HG03469 (cell line): ENCODE results near the gene OGFOD2.

Experiments
- ATAC-seq: cut with Tn5 transposase; IDR thresholded peaks from one replicate; pipeline ENCODE4 v1.9.1; 2021; ENCODE audit warnings: mild to moderate bottlenecking, moderate library complexity, moderate number of reproducible peaks; ENCODE audit not compliant: unreplicated experiment

Gene OGFOD2

DNA sequence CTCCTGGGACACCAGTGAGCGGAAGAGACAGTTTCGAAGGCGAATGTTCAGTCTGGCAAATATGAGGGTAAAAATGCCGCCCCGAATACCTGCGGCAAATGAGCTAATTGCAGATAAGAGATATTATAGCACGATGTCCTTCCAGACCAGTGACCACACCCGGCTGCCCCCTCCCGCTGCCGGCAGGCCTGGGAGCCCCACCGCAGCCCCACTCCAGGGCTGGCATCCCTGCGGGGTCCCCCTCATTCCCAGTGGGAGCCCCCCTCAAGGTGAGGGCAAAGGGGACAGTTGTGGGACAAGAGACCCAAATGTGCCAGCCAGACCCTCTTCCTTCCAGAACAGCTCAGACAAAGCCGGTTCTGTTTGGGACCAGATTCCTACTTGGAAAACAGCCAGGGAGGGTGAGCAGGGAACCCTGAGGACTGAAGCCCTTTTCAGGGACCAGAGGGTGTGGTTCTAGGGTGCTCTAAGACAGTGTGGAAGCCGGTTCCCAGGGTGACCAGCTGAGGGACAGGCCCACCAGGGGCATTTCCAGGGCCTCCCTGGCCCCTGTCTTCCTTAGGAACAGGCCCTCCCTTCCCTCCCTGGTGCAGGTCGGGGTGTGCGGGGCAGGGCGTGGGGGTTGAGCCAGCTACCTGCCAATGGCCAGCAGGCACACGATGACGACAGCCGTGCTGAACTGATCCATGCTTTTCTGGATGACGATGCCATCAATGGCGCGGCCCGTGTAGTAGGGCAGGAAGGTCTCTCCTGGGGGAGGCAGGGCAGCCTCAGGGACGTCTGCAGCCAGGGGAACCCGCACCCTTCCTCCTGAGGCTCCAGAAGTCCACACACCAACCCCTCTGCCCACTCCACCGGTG is 25.0 kb upstream of the OGFOD2 start:
- ATAC-seq: no peak

DNA sequence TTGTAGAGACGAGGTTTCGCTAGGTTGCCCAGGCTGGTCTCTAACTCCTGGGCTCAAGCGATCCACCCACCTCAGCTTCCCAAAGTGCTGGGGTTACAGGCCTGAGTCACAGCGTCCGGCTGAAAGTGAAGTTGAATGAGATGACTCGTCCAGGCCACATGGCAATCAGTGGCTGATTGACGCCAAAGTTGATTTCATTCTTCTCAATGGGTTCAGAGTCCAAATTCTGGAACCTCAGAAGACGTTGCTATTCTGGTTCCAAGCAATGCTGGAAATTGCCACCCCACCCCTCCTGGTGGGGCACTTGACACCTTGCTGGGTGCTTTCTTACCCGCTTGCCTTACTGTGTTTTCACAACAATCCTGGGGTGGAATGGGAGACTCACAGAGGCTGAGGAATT is 23.6 kb upstream of the OGFOD2 start:
- ATAC-seq: no peak

DNA sequence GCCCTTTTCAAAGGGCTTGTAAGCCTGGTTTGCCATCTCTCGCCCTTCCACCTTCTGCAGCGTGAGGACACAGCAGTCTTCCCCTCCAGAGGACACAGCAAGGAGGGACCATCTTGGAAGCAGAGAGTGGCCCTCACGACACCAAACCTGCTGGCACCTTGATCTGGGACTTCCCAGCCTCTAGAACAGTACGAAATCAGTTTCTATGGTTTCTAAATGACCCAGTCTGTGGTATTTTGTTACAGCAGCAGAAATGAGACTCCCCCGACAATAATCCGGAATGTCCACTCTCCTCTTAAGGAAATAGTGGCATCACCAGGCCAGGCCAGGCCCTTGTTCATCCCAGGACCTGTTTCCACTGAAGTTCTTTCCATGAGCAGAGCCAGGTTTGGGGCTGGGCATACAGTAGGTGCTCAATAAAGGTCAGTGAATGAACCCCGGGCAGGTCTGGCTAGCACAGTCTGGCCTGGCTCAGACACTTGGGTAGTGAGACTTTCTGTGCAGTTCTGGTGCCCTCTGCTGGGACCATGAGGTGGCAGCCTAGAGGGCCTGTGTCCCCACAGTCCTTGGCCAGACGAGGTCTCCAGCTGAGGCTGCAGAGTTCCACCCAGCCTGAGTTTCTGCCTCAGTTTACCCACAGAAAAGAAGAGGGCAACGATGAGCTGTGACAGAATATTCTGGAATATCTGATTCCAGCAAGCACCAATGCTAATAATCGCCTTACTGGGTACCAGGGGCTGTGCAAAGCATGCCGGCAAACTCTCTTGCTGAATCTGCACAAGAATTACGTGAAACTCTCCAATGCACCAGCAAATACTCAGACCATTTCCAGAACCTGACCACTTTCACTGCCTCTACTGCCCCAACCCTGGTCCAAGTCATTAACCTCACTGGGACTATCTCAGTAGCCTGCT is 22.8 kb upstream of the OGFOD2 start:
- ATAC-seq: no peak

DNA sequence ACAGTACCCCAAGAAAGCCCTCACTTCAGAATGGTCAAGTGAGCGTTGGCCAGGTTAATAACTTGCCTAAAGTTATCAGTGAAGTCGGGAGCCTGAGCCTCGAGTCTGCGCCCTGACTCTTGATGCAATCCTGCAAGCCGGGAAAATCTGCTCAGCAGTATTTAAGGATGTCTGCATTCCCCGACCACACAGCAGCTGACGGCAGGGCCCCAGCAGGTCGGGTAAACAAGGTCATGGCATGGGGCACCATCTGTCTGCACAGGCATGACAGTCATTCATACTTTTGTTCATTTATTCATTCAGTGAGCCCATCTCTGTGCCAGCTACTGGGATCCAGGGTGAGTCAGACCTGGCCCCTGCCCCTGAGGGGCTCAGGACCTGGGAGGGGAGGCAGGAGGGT is 19.9 kb upstream of the OGFOD2 start:
- ATAC-seq: no peak

DNA sequence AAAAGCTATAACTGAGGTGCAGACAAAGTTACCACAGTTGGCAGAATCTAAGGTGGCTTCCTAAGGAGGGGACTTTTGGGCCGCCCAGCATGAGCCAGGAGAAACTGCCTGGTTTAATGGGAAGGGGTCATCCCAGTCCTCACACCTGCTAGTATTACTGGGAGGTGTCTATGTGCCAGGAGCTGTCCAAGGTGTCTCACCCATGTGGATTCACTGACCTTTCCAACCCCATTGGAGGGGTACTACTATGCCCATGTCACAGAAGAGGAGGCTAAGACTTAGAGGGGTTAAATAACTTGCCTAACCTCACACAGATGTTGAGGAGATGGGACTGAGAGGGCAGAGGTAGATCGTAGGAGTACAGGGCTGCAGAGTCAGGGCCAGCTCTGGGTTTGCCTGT is 19.0 kb upstream of the OGFOD2 start:
- no peak for ATAC-seq

DNA sequence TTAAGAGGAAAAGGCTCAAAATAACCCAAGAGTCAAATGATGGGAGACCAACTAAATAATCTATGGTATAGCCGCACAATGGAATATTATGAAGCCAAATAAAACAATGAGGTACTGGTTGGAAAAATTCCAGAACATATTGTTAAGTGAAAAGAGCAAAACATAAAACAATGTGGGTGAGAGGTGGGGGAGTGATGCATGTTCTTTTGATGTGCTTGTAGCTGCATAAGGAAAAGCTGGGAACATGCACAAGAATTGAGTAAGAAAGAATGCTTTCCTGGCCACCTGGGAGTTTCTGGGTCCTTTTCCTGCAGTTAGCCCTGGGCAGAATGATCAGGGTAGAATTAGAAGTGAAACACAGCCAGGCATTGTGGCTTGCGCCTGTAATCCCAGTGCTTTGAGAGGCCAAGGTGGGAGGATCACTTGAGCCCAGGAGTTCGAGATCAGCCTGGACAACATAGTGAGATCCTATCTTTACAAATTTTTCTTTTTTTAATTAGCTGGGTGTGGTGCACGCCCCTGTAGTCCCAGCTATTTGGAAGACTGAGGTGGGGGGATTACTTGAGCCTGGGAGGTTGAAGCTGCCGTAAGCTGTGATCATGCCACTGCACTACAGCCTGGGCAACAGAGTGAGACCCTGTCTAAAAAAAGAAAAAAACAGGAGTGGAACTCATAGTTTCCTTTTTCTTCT is 16.7 kb upstream of the OGFOD2 start:
- no peak for ATAC-seq

DNA sequence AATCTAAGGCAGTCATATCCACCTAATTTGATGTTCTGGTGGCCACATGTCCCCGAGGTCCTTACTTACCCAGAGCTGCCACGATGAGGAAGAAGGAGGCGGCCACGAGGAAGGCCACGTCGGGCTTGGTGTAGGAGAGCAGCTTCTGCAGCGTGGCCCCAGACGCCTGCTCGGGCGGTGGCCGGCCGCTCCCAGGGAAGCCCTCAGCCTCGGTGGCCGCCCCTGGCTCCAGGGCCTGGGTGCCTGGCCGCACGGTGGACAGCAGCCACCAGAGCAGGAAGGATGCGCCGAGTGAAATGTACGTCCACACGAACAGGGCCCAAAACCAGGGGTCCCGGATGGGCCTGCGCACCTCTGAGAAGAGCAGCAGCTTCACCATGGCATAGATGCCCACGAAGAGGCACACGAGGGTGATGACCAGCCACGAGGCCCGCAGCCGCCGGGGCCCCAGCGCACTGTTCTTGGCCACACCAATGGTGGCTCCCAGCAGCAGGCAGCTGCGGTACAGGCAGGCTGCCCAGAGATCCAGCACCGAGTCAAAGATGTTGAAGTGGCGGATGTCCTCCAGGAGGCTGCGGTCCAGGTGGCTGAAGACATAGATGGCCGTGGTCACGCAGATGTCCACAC is 15.4 kb upstream of the OGFOD2 start:
- ATAC-seq: no peak

DNA sequence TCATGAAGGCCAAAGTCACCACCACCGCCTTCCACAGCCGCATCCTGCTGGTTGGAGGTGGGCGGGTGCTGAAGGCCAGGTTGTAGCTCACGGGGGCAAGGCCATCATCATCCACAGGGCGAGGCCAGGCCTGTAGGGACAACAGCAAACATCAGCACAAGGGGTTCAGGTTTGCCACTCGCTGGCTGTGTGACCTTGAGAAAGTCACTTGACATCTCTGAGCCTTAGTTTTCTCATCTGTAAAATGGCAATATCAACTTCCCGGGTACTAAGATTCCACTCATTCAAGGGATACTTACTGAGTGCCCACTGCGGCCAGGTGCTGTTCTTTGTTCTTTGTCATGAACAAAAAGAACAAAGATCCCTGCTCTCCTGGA is 14.9 kb upstream of the OGFOD2 start:
- no peak for ATAC-seq

DNA sequence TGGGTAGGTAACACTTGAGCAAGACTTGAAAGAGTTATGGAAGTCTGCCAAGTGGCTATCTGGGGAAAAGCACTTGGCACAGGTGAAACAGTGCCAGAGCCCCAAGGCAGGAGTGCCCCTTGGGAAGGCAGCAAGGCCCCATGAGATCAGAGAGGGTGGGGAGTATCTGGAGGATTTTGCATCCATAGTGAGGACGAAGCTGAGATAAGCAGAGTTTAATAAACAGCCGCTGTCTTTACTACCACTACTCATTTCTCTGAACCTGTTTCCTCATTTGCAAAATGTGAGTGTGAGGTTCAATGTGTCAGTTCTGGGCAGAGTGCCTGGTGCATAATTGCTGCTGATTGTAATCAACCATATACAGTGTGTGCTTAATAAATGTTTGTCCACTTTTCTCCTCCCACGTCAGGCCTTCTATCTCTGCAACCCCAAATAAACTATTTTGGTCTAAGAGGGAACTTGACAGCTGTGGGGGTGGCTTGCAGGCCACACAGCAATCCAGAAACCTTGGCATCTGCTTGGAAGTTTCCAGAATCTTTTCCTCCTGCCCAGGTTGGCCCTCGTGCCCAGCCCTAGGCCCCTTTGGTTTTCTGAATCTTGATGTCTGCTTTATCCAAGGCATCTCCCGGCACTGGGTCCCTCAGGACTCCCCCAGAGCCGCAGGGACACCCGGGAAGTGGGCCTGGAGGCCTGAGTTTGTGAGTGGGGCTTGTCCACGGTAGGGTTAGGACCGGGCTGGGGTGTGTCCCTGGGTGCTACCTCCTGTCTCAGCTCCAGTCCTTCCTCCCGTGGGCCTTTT is 13.3 kb upstream of the OGFOD2 start:
- ATAC-seq: no peak

DNA sequence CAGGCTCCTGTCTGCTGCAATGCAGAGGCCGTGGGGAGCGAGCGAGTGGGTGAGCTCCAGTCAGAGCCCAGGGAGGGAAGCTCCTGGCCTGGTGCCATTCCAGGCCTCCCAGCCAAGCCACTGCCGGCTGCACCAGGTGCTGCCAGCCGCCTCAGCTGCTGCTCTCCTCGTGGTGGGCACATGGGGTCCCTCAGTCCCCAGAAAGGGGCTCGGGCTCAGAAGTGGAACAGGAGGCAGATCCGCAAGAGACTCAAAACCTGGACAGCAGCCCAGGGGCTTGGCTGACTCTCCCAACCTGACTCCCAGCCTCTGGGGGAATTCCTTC is 11.1 kb upstream of the OGFOD2 start:
- ATAC-seq: no peak

DNA sequence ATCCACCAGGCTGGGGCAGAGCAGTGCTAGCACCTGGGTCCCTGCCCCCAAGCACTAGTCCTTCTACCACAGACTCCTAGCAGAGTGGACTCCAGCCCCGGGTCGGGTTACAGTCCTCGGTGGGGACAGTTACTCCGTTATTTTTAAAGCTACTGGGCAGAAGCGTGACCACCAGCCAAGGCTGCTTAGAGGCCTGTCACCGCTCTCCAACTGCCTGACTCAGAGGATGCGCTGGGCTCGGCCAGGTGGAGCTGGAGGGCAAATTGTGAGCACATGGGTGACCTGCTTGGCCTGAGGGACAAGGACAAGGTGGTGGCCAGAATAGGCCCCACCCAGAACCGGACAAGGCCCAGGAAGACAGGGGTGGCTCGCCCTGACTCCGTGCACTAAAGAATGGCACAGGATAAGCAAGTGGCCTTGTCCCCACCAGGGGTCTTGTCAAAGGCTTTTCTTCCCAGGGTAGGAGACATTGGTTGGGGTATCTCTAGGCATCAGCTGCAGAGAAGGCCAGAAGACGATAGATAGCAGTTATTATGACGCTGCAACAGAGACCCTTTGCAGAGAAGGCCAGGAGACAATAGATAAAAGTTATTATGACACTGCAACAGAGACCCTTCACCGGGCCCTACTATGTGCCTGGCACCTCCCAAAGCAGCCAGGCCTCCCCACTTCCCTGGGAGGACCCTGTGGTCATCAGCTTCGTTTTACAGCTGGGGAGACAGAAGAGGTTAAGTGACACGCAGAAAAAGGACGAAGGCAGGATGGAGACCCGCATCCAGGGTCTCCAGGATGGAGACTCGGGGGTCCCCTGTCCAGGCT is 10.4 kb upstream of the OGFOD2 start:
- ATAC-seq: no peak

DNA sequence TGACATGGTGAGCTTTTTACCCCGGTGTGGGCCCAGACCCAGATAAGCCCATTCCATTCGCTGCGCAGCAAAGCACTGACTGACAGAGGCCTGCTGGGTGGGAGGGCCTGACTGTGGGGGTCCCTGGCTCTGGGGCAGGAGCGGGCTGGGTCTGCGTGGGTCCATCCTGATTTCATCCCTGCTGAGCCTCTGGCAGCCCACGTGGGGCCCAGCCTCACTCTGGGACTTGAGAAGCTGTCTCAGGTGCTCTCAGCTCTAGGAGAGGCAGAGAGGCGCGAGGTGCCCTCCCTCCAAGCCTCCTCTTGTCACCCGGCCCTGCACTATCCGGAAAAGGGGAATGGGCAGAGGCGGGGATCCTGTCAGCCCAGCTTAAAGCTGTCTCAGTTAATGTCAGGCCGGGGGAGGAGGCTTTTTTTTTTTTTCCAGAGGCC is 9.7 kb upstream of the OGFOD2 start:
- no peak for ATAC-seq

DNA sequence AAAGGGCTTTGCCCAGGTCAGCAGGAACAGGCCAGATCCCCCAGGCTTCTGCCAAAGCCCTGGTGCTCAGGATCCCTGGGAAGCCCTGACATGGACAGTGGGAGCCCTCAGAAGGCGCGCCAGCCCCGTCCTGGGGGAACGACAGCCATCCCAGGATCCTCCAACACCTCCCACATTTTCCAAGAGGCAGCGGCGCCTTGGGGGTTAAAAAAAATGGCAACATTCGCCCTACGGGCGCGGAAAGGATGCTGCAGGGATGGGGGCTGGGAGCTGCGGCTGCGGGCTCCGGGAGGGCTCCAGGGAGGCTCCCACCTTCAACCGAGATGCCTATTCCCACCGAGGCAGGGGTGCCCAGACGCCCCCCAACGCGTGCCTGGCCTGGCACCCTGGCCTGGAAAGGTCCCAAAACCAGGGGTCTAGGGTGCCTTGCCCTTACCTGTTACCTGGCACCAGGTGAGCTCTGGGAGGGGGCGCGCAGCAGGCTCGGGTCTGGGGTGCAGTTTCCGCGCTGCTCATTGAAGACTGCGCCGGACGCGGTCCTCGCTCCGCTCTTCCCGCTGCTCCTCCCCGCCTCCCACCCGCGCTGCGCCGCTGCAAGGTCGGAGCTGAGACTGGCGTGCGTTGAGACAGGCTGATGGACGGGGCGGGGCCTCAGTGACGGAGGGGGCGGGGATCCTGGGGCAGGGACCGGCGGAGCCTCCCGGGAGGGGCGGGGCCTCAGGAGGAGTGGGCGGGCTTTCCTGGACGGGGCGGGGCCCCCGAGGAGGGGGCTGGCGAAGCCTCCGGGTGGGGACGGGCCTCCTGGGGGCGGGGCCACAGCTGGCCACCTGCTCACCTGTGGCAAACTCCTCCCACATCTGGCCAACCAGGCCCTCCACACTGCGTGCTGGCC is 8.9 kb upstream of the OGFOD2 start, which contains the start of gene ABCB9:
Gene ABCB9, minus strand, starts transcription at position 613 of the 892 bp plus-strand sequence. CDS start 6,228 bp downstream, outside the sequence.
- ATAC-seq: no peak

DNA sequence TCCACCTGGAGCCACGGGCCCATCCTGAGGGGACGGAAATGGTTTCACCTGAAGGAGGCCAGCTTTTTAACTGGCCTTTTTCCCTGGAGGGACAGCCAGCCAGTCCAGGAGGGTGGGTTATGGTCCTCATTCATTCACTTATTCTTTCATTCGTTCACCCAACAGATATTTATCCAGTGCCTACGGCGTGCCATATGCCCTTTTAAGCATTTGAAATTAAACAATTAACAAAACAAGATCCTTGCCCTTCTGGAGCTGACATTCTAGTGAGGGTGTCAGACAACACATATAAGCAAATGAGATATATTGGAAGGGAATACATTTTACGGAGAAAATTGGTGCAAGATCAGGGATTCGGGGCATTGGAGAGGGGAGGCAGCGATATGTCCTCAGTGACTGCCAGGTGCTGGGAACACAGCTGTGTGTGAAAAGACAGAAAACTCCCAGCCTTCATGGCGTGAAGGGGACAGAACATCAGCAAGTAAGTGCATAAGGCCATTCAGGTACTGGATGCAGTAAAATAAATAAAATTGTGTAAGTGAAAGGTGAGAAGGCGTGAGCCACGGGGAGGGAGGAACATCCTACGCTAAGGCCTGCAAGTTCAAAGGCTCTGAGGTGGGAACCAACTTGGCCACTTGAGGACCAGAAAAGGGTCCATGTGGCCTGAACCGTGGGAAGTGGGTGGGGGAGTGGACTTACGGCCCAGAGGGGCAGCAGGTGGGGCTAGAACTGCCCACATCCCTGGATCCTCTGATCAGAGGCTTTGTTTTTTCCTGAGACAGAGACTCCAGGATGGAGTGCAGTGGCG is 8.1 kb upstream of the OGFOD2 start:
- ATAC-seq: no peak

DNA sequence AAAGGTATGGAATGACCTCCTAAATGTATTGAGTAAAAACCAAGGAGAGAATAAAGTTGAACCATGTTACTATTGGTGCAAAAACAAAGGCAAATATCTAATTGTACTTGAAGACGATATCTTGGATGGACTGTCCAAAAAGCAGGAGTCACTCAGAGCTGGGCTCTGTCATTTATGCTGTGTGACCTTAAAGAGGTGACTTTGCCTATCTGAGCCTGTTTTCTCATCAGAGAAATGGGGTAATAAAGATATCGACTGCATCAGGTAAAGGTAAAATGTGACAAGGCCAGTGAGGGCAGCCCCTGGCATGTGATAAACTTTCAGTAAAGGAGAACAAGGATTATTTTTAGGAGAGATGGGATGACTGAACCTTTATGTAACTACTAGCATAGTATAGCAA is 6.9 kb upstream of the OGFOD2 start:
- ATAC-seq: no peak

DNA sequence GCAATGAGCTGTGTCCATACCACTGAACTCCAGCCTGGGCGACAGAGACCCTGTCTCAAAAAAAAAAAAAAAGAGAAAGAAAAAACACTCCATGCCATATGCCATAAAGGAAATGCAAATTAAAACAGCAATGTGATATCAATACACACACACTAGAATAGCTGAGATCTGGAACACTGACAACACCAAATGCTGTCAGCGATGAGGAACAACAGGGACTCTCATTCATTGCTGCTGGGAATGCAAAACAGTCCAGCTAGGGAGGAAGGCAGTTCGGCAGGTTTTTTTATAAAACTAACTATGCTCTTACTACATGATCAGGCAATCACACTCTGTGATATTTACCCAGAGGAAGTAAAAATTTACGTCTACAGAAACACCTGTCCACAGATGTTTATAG is 5.4 kb upstream of the OGFOD2 start:
- ATAC-seq: no peak

DNA sequence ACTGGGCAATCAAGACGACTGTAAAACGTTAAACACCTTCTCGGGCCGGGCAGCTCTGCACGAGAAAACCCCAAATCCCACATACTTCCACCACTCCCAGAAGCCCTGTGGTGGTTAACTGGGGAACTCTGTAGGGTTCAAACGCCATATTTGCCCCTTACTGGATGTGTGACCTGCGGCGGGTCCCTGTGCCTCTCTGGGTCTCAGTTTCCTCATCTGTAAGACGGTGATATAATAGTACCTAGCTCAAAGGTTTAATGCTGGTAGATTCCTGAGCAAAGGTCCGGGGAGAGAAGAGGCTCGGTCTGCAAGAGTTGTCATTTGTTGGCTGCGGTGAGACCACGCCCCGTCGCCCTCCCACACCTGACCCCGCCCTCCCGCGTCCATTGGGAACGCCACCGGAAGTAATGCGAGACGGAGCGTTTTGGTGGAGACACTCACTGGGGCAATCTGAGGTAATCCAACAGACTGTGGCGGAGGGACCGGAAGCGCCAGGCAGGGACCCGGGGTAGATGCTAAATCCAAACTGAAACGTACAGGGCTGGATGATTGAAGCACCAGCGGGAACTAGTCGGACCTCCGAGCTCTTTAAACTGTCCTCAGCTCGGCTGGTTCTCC is 661 bp upstream of the OGFOD2 start:
- ATAC-seq: peak; percentile 61
